Umbilical cord (tissue), 2 donors: ENCODE data around the gene AKTIP. TPM values are rescaled to one million over a fixed set of nuclear protein-coding genes. Genes with fewer than 3 reads are reported as not detected.
"Not testable (repeated sequence)": the region's sequence is repeated elsewhere in the genome, so short reads cannot be mapped to it uniquely, and the experiment has no call there.

Experiments used
- DNase-seq: peaks from one replicate; pipeline ENCODE4 v3.0.0-alpha.2; 2015; ENCODE audit warnings: low spot score
- total RNA-seq: library from RNA; depleted of rRNA; stranded (reverse); fragments of >200 nt; gene quantifications from one replicate; pipeline ENCODE4 v1.2.3, GENCODE V29; 2014; ENCODE audit warnings: low replicate concordance; ENCODE audit not compliant: insufficient read depth

The AKTIP gene
- total RNA-seq, 1 donor from 2014 or later, result 41.2 TPM

GRCh38 chr16:53515811-53516210 lies 12.8 kb upstream of the AKTIP start:
- DNase-seq, result no peak

- no peak for DNase-seq
These were observed 12.2 kb upstream of the AKTIP start for GRCh38 chr16:53515259-53515658.

DNA sequence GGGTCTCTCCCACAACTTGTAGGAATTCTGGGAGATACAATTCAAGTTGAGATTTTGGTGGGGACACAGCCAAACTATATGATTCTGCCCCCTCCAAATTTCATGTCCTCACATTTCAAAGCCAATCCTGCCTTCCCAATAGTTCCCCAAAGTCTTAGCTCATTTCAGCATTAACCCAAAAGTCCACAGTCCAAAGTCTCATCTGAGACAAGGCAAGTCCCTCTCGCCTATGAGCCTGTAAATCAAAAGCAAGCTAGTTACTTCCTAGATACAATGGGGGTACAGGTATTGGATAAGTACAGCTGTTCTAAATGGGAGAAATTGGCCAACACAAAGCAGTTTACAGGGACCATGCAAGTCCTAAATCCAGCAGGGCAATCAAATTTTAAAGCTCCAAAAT lies 9.8 kb upstream of the AKTIP start:
- not testable (repeated sequence) for DNase-seq

- no peak for DNase-seq
These were observed 8.6 kb upstream of the AKTIP start for GRCh38 chr16:53511403-53512280.

DNA sequence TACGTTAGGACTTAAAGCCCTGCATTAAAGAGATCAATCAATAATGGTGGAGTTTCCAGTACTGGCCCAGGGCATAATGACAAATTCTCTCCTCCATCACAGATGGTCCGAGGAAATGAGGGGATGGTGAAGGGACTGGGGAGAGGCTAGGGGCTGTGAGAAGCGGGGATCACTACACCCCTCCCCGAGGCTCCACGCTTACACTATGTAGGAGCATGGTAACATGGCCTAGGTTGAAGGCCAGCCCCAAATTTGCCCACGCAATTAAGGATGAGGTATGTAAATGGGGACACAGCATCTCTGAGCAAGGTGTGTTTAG lies 8.0 kb upstream of the AKTIP start:
- DNase-seq, result no peak

DNA sequence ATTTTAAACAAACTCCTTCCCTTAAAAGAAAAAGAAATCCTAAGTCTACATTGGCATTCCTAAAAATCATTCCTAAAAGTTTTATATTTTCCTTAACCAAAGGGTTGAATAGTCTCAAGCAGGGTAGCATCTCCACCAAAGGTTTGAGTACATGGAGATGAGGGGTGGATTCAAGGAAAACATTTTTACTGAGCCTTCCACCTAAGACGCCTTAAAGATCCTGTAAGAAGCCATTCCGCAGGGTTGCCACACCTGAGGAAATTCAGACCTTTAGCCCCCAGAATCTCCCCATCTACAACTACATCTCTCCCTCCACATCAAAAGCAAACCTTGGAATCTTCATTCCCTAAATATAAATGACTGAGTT lies 7.7 kb upstream of the AKTIP start:
- no peak for DNase-seq

GRCh38 chr16:53509906-53510703 lies 7.1 kb upstream of the AKTIP start:
- peak; percentile 88 for DNase-seq

- no peak for DNase-seq
These were observed 4.6 kb upstream of the AKTIP start for GRCh38 chr16:53507464-53508179.

GRCh38 chr16:53506254-53506653 lies 3.2 kb upstream of the AKTIP start:
- no peak for DNase-seq

DNA sequence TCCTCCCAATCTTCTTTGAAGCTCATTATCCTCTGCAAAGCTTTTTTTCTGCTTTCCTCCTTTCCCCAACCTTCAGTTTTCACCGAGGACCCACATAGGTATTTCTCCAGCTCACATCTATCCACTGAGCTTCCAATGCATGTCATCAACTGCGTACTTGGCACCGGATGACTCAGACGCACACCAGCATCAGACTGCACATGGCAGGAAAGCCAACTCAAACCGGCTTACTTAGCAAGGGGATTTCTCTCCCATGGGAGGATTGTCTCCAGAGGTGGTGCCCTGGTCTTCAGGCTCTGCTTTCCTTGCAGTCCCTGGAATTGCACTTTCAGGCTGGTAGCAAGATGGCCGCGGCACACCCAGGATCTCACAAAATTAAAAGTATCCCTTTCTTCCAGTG lies 1.7 kb upstream of the AKTIP start:
- peak; percentile 22 for DNase-seq

DNA sequence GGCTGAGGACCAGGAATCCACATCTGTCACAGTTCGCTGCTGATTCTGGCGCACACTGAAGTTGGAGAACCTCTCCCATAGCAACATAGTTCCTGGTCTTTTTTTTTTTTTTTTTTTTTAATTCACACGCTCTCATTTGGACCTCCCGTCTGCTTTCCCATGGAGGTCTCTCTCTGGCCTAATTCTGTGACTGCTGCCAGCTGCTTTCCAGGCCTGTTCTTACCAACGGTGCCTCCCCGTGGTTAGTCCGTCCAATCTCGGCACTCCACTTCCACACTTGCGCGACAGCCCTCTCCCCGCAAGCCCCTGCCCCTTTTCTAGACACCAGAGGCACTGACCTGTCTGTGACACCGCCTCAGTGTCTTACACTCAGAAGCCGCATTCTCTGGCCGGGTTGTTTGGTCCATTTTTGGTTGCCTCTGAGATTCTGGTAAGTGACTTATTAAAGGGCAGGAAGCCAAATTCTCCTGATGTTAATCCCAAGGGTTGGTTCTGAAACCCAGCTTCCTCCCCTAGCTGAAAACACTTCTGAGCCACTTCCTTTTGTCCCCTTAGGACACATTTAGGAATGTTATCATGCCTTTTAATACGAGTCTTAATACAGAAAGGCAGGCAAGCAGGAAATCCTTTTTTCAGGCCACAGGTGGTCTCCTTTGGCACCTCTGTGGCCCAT lies 1.1 kb upstream of the AKTIP start:
- peak; percentile 65 for DNase-seq

GRCh38 chr16:53503270-53503923 lies 388 bp upstream of the AKTIP start:
- peak; percentile 100 for DNase-seq

- DNase-seq, result peak; percentile 76
These were observed 1.7 kb downstream of the AKTIP start for GRCh38 chr16:53501216-53501859.

GRCh38 chr16:53498984-53499383 lies 4.0 kb downstream of the AKTIP start:
- no peak for DNase-seq

GRCh38 chr16:53495325-53495724 lies 7.7 kb downstream of the AKTIP start:
- DNase-seq, result no peak

DNA sequence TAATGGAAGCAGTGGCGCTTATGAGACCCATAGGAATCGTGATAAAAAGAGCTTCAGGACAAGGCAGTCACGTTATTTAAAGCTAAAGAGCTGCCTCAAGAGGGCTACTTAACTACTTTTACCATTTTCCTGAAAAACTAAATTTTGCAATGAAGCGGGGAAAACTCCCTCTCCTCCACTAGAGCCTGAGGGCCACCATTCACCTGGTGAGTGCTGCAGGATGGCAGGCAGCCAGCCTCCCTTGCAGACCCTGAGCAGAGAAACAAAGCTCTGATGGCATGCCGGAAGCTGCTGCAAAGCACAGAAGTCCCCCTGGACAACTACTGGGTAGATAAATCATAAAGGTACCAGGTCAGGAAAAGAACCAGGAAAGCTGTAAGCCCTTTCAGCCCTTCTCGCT lies 8.4 kb downstream of the AKTIP start:
- DNase-seq, result no peak

DNA sequence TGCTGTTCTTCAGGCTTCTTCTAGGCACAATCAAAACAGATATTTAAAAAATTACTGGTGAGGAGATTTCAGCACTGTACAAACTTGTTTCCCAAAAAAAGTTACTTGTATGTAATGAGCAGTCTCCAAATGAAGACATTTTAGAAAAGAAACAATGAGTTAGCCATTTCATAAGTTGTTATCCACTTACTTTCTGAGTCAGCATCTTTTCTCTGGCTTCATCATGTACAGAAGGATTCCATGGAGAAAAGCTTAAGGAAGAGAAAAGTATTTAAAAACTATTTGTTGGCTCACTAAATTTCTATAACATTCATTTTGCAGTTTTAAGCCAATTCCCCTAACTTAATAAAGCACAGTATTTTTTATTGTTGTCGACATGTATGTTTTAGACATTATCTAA lies 10.5 kb downstream of the AKTIP start:
- peak; percentile 16 for DNase-seq

DNA sequence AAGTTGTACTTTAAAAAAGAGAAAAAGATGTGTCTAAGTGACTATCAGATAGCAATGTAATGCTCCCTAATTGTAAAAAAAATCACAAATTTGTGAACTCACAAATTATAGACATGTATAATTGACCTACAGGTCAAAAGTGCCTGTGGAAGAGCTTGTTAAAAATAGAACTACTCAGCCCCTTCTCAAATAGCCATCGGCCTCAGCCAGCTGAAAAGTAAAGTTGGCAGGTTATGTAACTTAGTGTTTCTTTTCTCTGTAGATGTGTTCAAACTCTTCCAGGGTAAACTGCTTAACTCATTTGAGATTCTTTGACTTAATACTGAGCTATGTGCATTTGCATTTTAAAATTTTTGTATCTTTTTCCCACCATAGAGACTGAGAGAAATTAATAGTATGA lies 13.3 kb downstream of the AKTIP start:
- no peak for DNase-seq

DNA sequence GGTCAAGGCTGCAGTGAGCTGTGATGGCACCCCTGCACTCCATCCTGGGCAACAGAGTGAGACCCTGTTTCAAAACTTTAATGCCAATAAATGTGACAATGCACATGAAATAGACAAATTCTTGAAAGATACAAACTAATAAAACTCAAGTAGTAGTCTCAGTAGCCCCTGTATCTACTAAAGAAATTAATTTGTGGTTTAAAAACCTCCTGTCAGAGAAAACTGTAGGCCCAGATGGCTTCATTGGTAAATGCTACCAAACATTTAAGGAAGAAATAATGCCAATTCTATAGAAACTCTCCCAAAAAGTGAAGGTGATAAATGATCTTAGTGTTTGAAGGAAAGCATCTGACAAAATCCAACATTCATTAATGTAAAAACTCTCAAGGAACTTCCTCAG lies 16.8 kb downstream of the AKTIP start:
- DNase-seq, result no peak

DNA sequence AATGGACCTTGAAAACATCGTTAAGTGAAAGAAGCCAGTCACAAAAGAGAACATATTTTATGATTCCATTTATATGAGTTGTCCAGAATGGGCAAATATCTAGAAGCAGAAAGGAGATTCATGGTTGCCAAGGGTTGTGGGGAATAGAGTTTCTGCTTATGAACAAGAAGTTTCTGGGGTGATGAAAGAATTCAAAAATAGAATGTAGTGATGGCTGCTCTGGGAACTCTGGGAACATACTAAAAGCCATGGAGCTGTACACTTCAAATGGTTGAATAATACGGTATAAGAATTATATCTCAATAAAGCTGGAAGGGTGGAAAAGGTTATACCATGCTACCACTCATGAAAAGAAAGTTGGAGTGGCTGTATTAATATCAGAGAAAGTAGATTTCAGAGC lies 18.5 kb downstream of the AKTIP start:
- DNase-seq, result no peak

GRCh38 chr16:53482123-53482522 lies 20.9 kb downstream of the AKTIP start:
- DNase-seq, result no peak
